Endodermal cell (in vitro differentiated cells): ENCODE measurements around the gene EDN1. TPM values are rescaled to one million over a fixed set of nuclear protein-coding genes. Genes with fewer than 3 reads are reported as not detected.

Source experiments
- DNase-seq: peaks from one replicate; pipeline ENCODE4 v3.0.0-alpha.2; 2017
- H3K27ac ChIP-seq: 2 replicates; pipeline ENCODE4 v1.5.1; 2013; ENCODE audit warnings: mild to moderate bottlenecking, low read depth, low read length, moderate library complexity
- H3K27me3 ChIP-seq: 2 replicates; pipeline ENCODE4 v1.6.1; 2013; ENCODE audit warnings: mild to moderate bottlenecking, low read length, moderate library complexity; ENCODE audit not compliant: insufficient read depth, control insufficient read depth, poor library complexity, severe bottlenecking
- H3K36me3 ChIP-seq: 2 replicates; pipeline ENCODE4 v1.7.0; 2013; ENCODE audit warnings: mild to moderate bottlenecking, low read length, moderate library complexity; ENCODE audit not compliant: control insufficient read depth, insufficient read depth
- H3K4me1 ChIP-seq: one replicate; pipeline ENCODE4 v1.7.0; 2013; ENCODE audit warnings: low read length; ENCODE audit not compliant: control insufficient read depth, insufficient read depth
- H3K4me3 ChIP-seq: 2 replicates; pipeline ENCODE4 v1.5.1; 2013; ENCODE audit warnings: mild to moderate bottlenecking, low read length, moderate library complexity
- H3K9ac ChIP-seq: 2 replicates; pipeline ENCODE4 v1.6.1; 2013; ENCODE audit warnings: mild to moderate bottlenecking, low read length, moderate library complexity; ENCODE audit not compliant: poor library complexity, severe bottlenecking; ENCODE audit errors: extremely low read depth
- H3K9me3 ChIP-seq: 2 replicates; pipeline ENCODE4 v1.6.1; 2013; ENCODE audit warnings: mild to moderate bottlenecking, low read length, moderate library complexity; ENCODE audit not compliant: control insufficient read depth
- H3K27ac Mint-ChIP-seq: 2 replicates; pipeline ENCODE4 v1.8.0; 2020; ENCODE audit warnings: mixed read lengths
- H3K27me3 Mint-ChIP-seq: 2 replicates; pipeline ENCODE4 v1.8.0; 2021; ENCODE audit warnings: mild to moderate bottlenecking, mixed read lengths; ENCODE audit not compliant: insufficient read depth
- H3K36me3 Mint-ChIP-seq: 2 replicates; pipeline ENCODE4 v1.8.0; 2020; ENCODE audit warnings: low read depth, mixed read lengths
- H3K4me1 Mint-ChIP-seq: 2 replicates; pipeline ENCODE4 v1.8.0; 2020; ENCODE audit warnings: mixed read lengths
- H3K4me3 Mint-ChIP-seq: 2 replicates; pipeline ENCODE4 v1.8.0; 2020; ENCODE audit warnings: mild to moderate bottlenecking, moderate library complexity, mixed read lengths
- H3K9me3 Mint-ChIP-seq: 2 replicates; pipeline ENCODE4 v1.8.0; 2020; ENCODE audit warnings: mild to moderate bottlenecking, mixed read lengths
- CTCF ChIP-seq: fragments of 200-600 bp; sonication (generic); conservative IDR thresholded peaks from 2 replicates; pipeline ENCODE4 v1.5.0; 2021; ENCODE audit warnings: antibody characterized with exemption, mild to moderate bottlenecking
- WGBS, 2 experiments: methylation state at CpG; one replicate each; pipeline versions ENCODE4 v1.1.5 to v1.1.7; 2013; ENCODE audit warnings: missing lambda C conversion rate in 2 of 2, mixed read lengths in 1 of 2; ENCODE audit not compliant: insufficient coverage in 1 of 2, insufficient read length in 1 of 2; 5-methylcytosine and 5-hydroxymethylcytosine counted together
- total RNA-seq, 2 donors: library from RNA; stranded (reverse); fragmentation: NEBNext Ultra II Directional in 1 of 2; extraction: Animal tissue kit (Norgen Biotek cat#: 25700) in 1 of 2; gene quantifications; 2 replicates in 1 of 2; 3 replicates in 1 of 2; pipeline ENCODE4 v1.2.1, GENCODE V29; 2021

Gene EDN1
- total RNA-seq, 2 donors from 2014 or later, result 0.27 to 0.46 TPM

- WGBS, 2 experiments, result 96 to 98% methylated on average over 5 of the region's 5 CpGs
- H3K9me3 ChIP-seq, result no peaks in the 10 kb centered on the region
- TF ChIP-seq CTCF, result no peak
- H3K4me1 ChIP-seq, result peaks cover 3% of the 10 kb centered on the region
- Mint-ChIP-seq H3K27ac (no peak overlapping the region), H3K4me3 (no peak overlapping the region), H3K9me3 (no peaks in the 10 kb centered on the region), H3K27me3 (peaks cover 47% of the 10 kb centered on the region), H3K4me1 (peaks cover 4% of the 10 kb centered on the region), H3K36me3 (no peaks in the 10 kb centered on the region)
- peaks cover 9% of the 10 kb centered on the region for H3K27me3 ChIP-seq
- DNase-seq, result no peak
- H3K27ac ChIP-seq, result no peak overlapping the region
- no peak overlapping the region for H3K9ac ChIP-seq
- H3K36me3 ChIP-seq, result no peaks in the 10 kb centered on the region
- no peak overlapping the region for H3K4me3 ChIP-seq
Measured at GRCh38 chr6:12343122-12343439, 52.9 kb downstream of the EDN1 start.

GRCh38 chr6:12343440-12344162 lies 53.4 kb downstream of the EDN1 start:
- DNase-seq, result no peak
- H3K36me3 ChIP-seq, result no peaks in the 10 kb centered on the region
- peaks cover 4% of the 10 kb centered on the region for H3K4me1 Mint-ChIP-seq
- H3K27ac Mint-ChIP-seq, result no peak overlapping the region
- no peak overlapping the region for H3K27ac ChIP-seq
- H3K9ac ChIP-seq, result no peak overlapping the region
- no peaks in the 10 kb centered on the region for H3K36me3 Mint-ChIP-seq
- peaks cover 9% of the 10 kb centered on the region for H3K27me3 ChIP-seq
- no peaks in the 10 kb centered on the region for H3K9me3 ChIP-seq
- no peak overlapping the region for H3K4me3 Mint-ChIP-seq
- no peaks in the 10 kb centered on the region for H3K9me3 Mint-ChIP-seq
- no peak overlapping the region for H3K4me3 ChIP-seq
- H3K27me3 Mint-ChIP-seq, result peaks cover 44% of the 10 kb centered on the region
- TF ChIP-seq CTCF, result no peak
- peaks cover 3% of the 10 kb centered on the region for H3K4me1 ChIP-seq
- WGBS, 2 experiments, result 91 to 92% methylated on average over 5 to 8 of the region's 8 CpGs

GRCh38 chr6:12344296-12344695 lies 54.1 kb downstream of the EDN1 start:
- 90 to 92% methylated on average over 5 of the region's 5 CpGs for WGBS, 2 experiments
- peaks cover 3% of the 10 kb centered on the region for H3K4me1 ChIP-seq
- Mint-ChIP-seq H3K27ac (no peak overlapping the region), H3K36me3 (no peaks in the 10 kb centered on the region), H3K4me3 (no peak overlapping the region), H3K27me3 (peaks cover 38% of the 10 kb centered on the region), H3K4me1 (peaks cover 4% of the 10 kb centered on the region), H3K9me3 (no peaks in the 10 kb centered on the region)
- no peak overlapping the region for H3K27ac ChIP-seq
- no peak overlapping the region for H3K9ac ChIP-seq
- no peak for TF ChIP-seq CTCF
- no peaks in the 10 kb centered on the region for H3K36me3 ChIP-seq
- no peak overlapping the region for H3K4me3 ChIP-seq
- no peaks in the 10 kb centered on the region for H3K9me3 ChIP-seq
- peaks cover 9% of the 10 kb centered on the region for H3K27me3 ChIP-seq
- DNase-seq, result no peak
